CD4-positive, alpha-beta T cell (primary cell): ENCODE measurements around the gene CALN1. TPM values are rescaled to one million over a fixed set of nuclear protein-coding genes. Genes with fewer than 3 reads are reported as not detected.
"Not testable (repeated sequence)": the region's sequence is repeated elsewhere in the genome, so short reads cannot be mapped to it uniquely, and the experiment has no call there.

ENCODE experiments used
- ATAC-seq: fragments of 200-7000 bp; cut with Tn5 transposase; one replicate; pipeline ENCODE4 v1.10.0; 2022; ENCODE audit warnings: mild to moderate bottlenecking; ENCODE audit not compliant: poor library complexity
- CTCF ChIA-PET: fragments of 350-600 bp; sonication (Branson Sonifier 250); formaldehyde crosslinking; loops from one replicate; lab custom pipeline; 2021; ENCODE audit warnings: antibody characterized with exemption, inconsistent platforms; lab: Charles Lee
- POLR2A ChIA-PET: fragments of 350-600 bp; sonication (Branson Sonifier 250); formaldehyde crosslinking; loops from one replicate; lab custom pipeline; 2021; ENCODE audit warnings: antibody characterized with exemption, inconsistent platforms; lab: Charles Lee
- DNase-seq, 14 experiments: peaks; one replicate each; pipeline ENCODE4 v3.0.0-alpha.2; 2013 to 2020; ENCODE audit warnings: mixed read lengths in 2 of 14
- H3K27ac ChIP-seq, 2 donors: one replicate each; pipeline versions ENCODE4 v1.5.1 to v1.7.0; 2013; ENCODE audit warnings: low read length in 2 of 2, low read depth in 1 of 2, mild to moderate bottlenecking in 1 of 2
- H3K27me3 ChIP-seq, 2 experiments: 1 replicate in 1 of 2; 2 replicates in 1 of 2; pipeline versions ENCODE4 v1.6.1 to v1.7.0; 2013; ENCODE audit warnings: low read length in 2 of 2, control low read depth in 1 of 2, mild to moderate bottlenecking in 1 of 2, moderate library complexity in 1 of 2; ENCODE audit not compliant: insufficient read depth in 2 of 2, control insufficient read depth in 1 of 2
- H3K36me3 ChIP-seq: one replicate; pipeline ENCODE4 v1.6.1; 2013; ENCODE audit warnings: low read length, control low read depth; ENCODE audit not compliant: insufficient read depth
- H3K4me1 ChIP-seq: one replicate; pipeline ENCODE4 v1.6.1; 2013; ENCODE audit warnings: low read length, control low read depth; ENCODE audit not compliant: insufficient read depth
- H3K4me3 ChIP-seq: one replicate; pipeline ENCODE4 v1.5.1; 2013; ENCODE audit warnings: mild to moderate bottlenecking, low read length, moderate library complexity
- H3K9me3 ChIP-seq, 2 experiments: 1 replicate in 1 of 2; 2 replicates in 1 of 2; pipeline versions ENCODE4 v1.6.1 to v1.7.0; 2013; ENCODE audit warnings: low read length in 2 of 2, mild to moderate bottlenecking in 2 of 2, control low read depth in 1 of 2, moderate library complexity in 1 of 2; ENCODE audit not compliant: control insufficient read depth in 1 of 2, insufficient read depth in 1 of 2
- H3K27ac Mint-ChIP-seq: one replicate; pipeline ENCODE4 v1.8.0; 2020; ENCODE audit warnings: mixed read lengths
- H3K27me3 Mint-ChIP-seq: one replicate; pipeline ENCODE4 v1.8.0; 2021; ENCODE audit warnings: mixed read lengths
- H3K36me3 Mint-ChIP-seq: one replicate; pipeline ENCODE4 v1.8.0; 2021; ENCODE audit warnings: low read depth, mixed read lengths
- H3K4me1 Mint-ChIP-seq: one replicate; pipeline ENCODE4 v1.8.0; 2021; ENCODE audit warnings: low read depth, mixed read lengths
- H3K4me3 Mint-ChIP-seq: one replicate; pipeline ENCODE4 v1.8.0; 2020; ENCODE audit warnings: mild to moderate bottlenecking, mixed read lengths
- H3K9me3 Mint-ChIP-seq: one replicate; pipeline ENCODE4 v1.8.0; 2020; ENCODE audit warnings: mixed read lengths
- intact Hi-C, 2 experiments: fragments of 100-400 bp; cut with DNase I in 1 of 2; cut with micrococcal nuclease in 1 of 2; formaldehyde crosslinking; loops; one replicate each; pipeline versions ENCODE4 v1.15.1 to v1.9.0; 2023 to 2025; cut with DNase I, micrococcal nuclease
- total RNA-seq, 174 experiments: library from RNA in 2 of 174; stranded (reverse) in 2 of 174; gene quantifications; one replicate each; pipeline ENCODE4 v1.2.3 and lab custom pipeline; 2021 to 2026
- TF ChIP-seq, protein P1 (sequence below): fragments of 200-600 bp; IDR thresholded peaks from one replicate; pipeline ENCODE4 v1.8.0; 2022; ENCODE audit warnings: antibody characterized with exemption, mild to moderate bottlenecking

CALN1 gene
- total RNA-seq, 2 experiments from 2014 or later: 0.06 TPM; not detected in 1

DNA sequence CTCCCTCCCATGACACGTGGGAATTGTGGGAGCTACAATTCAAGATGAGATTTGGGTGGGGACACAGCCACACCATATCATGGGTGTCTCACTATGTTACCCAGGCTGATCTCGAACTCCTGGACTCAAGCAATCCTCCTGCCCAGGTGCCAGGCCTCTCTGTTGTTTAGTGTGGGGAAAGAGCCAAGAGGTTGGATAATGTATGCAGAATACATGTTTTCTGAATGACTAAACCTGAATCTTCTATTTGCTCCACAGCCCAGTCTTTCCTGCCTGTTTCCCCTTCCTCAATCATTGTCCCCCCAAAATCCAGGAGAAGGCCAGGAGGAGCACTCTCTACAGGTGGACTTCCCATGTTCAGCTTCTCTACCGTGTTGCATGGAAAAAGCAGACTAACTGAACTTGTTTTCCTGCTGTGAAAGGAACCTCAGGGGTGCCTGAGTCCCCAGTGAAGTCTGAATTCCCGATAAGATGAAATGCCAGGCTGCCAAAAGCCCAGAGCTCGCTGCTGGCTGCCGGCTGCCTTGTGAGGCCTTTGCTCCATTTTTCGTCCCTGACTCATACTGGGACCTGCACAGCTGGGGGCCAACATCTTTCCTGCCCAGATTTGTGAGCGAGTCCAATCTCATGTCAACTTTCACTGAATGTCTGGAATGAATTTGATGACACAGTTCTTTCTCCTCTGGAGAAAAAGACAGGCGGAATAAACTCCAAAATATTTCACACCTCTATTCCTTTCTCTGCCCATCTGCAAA lies 588.0 kb downstream of the CALN1 start:
- ATAC-seq: no peak

DNA sequence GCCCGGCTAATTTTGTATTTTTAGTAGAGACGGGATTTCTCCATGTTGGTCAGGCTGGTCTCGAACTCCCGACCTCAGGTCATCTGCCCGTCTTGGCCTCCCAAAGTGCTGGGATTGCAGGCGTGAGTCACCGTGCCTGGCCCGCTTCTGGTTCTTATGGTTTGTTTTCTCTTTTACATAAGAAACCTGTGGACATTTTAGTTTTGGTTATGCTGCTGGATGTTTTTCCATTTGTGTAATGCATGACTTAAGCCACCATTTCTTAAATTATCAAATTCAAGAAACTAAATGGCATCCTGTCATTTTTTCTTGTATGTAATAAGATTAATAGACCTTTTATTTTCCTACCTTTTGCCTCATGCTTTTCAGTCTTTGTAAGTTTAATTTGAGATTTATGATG lies 589.7 kb downstream of the CALN1 start:
- H3K27ac ChIP-seq, H3K36me3 Mint-ChIP-seq, DNase-seq, H3K4me3 ChIP-seq, H3K36me3 ChIP-seq, H3K4me3 Mint-ChIP-seq, intact Hi-C loops, H3K4me1 Mint-ChIP-seq, H3K27me3 ChIP-seq, H3K4me1 ChIP-seq, CTCF ChIA-PET, ATAC-seq, H3K27me3 Mint-ChIP-seq, H3K27ac Mint-ChIP-seq, POLR2A ChIA-PET: not testable (repeated sequence)
- peaks cover 0 to 30% of the 10 kb centered on the region in 2 experiments for H3K9me3 ChIP-seq
- H3K9me3 Mint-ChIP-seq: peaks cover 15% of the 10 kb centered on the region

More for the DNA sequence above, 588.0 kb downstream of the CALN1 start:
- intact Hi-C loops: no loop called here
- no peaks in the 10 kb centered on the region for H3K27me3 Mint-ChIP-seq
- H3K4me1 ChIP-seq: no peaks in the 10 kb centered on the region
- ChIA-PET POLR2A (no interaction called here), CTCF (no interaction called here)
- peaks cover 0 to 24% of the 10 kb centered on the region in 2 experiments for H3K9me3 ChIP-seq
- no peaks in the 10 kb centered on the region for H3K36me3 Mint-ChIP-seq
- H3K4me3 Mint-ChIP-seq: no peak overlapping the region
- H3K4me3 ChIP-seq: no peak overlapping the region
- no peaks in the 10 kb centered on the region for H3K27me3 ChIP-seq
- no peak overlapping the region for H3K27ac ChIP-seq
- TF ChIP-seq, protein P1, sequence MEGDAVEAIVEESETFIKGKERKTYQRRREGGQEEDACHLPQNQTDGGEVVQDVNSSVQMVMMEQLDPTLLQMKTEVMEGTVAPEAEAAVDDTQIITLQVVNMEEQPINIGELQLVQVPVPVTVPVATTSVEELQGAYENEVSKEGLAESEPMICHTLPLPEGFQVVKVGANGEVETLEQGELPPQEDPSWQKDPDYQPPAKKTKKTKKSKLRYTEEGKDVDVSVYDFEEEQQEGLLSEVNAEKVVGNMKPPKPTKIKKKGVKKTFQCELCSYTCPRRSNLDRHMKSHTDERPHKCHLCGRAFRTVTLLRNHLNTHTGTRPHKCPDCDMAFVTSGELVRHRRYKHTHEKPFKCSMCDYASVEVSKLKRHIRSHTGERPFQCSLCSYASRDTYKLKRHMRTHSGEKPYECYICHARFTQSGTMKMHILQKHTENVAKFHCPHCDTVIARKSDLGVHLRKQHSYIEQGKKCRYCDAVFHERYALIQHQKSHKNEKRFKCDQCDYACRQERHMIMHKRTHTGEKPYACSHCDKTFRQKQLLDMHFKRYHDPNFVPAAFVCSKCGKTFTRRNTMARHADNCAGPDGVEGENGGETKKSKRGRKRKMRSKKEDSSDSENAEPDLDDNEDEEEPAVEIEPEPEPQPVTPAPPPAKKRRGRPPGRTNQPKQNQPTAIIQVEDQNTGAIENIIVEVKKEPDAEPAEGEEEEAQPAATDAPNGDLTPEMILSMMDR: no peak
- H3K4me1 Mint-ChIP-seq: no peaks in the 10 kb centered on the region
- H3K27ac Mint-ChIP-seq: no peak overlapping the region
- DNase-seq: no peak
- H3K9me3 Mint-ChIP-seq: peaks cover 15% of the 10 kb centered on the region
- no peaks in the 10 kb centered on the region for H3K36me3 ChIP-seq

DNA sequence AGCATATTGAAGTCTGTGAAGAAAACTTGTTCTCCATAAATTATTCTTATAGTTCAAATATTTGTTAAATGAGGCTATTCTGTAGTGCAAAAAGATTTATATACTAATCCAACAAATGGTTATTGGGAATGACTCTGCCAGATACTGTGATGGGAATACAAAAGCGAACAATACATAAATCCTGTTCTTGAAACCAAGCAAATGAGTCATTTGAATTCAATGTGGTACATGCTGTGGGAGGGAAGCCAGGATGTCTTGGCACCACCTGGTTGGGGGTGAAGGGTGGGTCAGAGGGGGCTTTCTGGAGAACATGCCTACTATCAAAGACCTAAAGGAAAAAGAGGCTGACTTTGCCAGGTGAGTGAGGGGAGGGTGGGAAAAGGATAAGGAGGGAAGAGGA lies 594.2 kb downstream of the CALN1 start:
- POLR2A ChIA-PET: no interaction called here
- CTCF ChIA-PET: no interaction called here

More for the DNA sequence above, 594.2 kb downstream of the CALN1 start:
- H3K27me3 Mint-ChIP-seq: no peaks in the 10 kb centered on the region
- Histone ChIP-seq H3K4me1 (no peaks in the 10 kb centered on the region), H3K27ac (no peak overlapping the region), H3K4me3 (no peak overlapping the region), H3K27me3 (no peaks in the 10 kb centered on the region), H3K36me3 (no peaks in the 10 kb centered on the region), H3K9me3 (peaks cover 0 to 12% of the 10 kb centered on the region in 2 experiments)
- intact Hi-C loops: no loop called here
- peaks cover 11% of the 10 kb centered on the region for H3K9me3 Mint-ChIP-seq
- H3K27ac Mint-ChIP-seq: no peak overlapping the region
- no peaks in the 10 kb centered on the region for H3K36me3 Mint-ChIP-seq
- no peaks in the 10 kb centered on the region for H3K4me1 Mint-ChIP-seq
- no peak for ATAC-seq
- TF ChIP-seq, protein P1: no peak
- no peak overlapping the region for H3K4me3 Mint-ChIP-seq
- no peak for DNase-seq
